HT-29 (cell line): ENCODE data around the gene MAP3K15. TPM values are rescaled to one million over a fixed set of nuclear protein-coding genes. Genes with fewer than 3 reads are reported as not detected.

ENCODE experiments used
- DNase-seq: peaks from one replicate; pipeline ENCODE4 v3.0.0-alpha.2; 2015; ENCODE audit warnings: low spot score
- total RNA-seq: library from RNA; depleted of rRNA; stranded (reverse); fragments of >200 nt; shearing (Covaris generic); gene quantifications from 2 replicates; pipeline ENCODE4 v1.2.3, GENCODE V29; 2014; rRNA removed

MAP3K15 gene, protein sequence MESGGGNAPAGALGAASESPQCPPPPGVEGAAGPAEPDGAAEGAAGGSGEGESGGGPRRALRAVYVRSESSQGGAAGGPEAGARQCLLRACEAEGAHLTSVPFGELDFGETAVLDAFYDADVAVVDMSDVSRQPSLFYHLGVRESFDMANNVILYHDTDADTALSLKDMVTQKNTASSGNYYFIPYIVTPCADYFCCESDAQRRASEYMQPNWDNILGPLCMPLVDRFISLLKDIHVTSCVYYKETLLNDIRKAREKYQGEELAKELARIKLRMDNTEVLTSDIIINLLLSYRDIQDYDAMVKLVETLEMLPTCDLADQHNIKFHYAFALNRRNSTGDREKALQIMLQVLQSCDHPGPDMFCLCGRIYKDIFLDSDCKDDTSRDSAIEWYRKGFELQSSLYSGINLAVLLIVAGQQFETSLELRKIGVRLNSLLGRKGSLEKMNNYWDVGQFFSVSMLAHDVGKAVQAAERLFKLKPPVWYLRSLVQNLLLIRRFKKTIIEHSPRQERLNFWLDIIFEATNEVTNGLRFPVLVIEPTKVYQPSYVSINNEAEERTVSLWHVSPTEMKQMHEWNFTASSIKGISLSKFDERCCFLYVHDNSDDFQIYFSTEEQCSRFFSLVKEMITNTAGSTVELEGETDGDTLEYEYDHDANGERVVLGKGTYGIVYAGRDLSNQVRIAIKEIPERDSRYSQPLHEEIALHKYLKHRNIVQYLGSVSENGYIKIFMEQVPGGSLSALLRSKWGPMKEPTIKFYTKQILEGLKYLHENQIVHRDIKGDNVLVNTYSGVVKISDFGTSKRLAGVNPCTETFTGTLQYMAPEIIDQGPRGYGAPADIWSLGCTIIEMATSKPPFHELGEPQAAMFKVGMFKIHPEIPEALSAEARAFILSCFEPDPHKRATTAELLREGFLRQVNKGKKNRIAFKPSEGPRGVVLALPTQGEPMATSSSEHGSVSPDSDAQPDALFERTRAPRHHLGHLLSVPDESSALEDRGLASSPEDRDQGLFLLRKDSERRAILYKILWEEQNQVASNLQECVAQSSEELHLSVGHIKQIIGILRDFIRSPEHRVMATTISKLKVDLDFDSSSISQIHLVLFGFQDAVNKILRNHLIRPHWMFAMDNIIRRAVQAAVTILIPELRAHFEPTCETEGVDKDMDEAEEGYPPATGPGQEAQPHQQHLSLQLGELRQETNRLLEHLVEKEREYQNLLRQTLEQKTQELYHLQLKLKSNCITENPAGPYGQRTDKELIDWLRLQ (N-terminal part only)
- total RNA-seq, result 0.26 TPM in 1 of 2 replicates, not detected in the other

DNA sequence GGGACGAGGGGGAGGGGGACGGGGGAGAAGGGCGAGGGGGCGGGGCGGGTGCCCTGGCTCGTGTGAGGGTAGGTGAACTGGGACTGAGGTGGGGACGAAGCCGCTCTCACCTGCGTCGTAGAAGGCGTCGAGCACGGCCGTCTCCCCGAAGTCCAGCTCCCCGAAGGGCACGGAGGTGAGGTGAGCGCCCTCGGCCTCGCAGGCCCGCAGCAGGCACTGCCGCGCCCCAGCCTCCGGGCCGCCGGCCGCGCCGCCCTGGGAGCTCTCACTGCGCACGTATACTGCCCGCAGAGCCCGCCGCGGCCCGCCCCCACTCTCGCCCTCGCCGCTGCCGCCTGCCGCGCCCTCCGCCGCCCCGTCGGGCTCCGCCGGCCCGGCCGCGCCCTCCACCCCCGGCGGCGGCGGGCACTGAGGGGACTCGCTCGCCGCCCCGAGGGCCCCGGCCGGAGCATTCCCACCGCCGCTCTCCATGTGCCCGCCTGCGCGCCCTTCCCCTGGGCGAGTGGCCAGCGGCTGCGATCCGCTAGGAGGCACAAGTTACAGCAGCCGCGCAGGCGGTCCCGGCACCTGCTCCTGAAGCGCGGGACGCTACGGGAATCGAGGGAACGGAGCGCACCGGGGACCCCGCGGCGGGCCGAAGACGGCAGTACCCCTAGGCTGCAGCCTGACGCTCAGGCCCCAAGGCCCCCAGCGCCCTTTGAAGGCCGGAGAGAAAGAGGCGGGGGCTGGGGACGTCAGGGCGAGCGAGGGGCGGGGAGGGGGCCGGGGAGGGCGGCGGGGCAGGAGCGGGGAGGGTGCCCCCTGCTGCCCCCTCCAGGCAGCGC is at the start of gene MAP3K15:
Gene MAP3K15 (minus strand): TSS at position 718 of the 824 bp plus-strand sequence. CDS start 247 bp downstream, at position 471.
- peak; percentile 35 for DNase-seq

DNA sequence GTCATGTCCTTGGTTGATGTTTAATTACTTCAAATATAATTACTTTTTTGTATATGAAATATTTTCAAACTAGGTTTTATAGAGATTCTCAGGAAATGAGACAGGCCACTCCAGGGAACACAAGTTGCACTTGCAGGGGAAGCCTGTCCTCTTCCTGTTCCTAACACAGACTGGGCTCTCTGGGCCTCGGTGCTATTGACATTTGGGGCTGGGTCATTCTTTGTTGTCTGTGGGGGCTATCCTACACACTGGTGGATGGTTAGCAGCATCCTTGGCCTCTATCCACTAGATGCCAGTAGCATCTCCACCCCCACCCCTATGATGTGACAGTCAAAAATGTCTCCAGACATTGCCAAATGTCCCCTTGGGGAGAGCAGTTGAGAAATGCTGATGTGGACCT is 49.3 kb upstream of the MAP3K15 start:
- DNase-seq, result no peak

DNA sequence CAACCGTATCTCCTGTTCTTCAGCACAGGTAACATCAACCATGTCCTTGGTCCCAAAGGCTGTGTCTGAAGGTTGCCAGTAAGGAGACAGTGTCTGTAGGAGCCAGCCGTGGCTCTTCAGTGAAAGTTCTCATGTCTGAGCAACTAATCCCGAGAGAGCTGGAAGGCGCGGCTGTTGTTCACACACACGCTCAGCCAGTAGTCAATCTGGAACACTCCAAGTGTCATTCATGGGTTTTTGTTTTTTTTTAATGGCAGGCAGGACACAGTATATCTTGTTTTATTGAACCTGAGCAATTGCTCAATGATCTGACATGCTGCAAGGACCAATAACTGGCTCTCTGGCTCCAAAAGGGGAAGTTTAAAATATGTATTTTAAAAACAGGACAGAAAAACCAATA is 48.4 kb upstream of the MAP3K15 start:
- no peak for DNase-seq

DNA sequence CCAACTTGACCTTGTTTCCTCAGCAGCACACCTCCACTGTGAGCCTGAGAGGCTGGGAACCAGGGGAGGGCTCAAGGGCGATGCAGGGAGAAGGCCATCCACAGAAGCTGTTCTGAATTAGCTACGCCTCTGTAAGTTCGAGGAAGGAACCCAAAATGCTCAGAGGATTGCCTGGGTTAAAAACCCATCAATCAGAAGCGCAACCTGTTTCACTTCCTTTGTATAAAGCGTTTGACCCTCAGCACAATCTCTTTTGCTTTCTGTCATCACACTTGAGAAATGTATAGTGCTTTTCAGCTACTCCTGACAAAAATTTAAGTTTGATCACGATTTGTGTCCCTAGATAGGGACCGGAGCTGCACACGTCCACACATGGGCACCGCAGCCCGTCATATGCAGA is 48.0 kb upstream of the MAP3K15 start:
- no peak for DNase-seq

DNA sequence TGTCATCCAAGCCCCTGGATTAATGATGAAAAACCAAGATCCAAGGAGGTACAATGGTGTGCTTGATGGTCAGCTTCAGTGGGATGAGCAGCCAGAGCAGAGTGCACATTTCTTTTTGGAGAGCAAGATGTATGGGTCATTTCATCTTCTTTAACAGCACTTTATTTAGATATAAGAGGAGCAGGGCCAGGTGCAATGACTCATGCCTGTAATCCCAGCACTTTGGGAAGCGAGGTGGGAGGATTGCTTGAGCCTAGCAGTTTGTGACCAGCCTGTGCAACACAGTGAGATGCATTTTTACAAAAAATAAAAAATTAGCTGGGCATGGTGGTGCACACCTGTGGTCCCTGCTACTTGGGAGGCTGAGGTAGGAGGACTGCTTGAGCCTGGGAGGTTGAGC is 45.3 kb upstream of the MAP3K15 start:
- no peak for DNase-seq

DNA sequence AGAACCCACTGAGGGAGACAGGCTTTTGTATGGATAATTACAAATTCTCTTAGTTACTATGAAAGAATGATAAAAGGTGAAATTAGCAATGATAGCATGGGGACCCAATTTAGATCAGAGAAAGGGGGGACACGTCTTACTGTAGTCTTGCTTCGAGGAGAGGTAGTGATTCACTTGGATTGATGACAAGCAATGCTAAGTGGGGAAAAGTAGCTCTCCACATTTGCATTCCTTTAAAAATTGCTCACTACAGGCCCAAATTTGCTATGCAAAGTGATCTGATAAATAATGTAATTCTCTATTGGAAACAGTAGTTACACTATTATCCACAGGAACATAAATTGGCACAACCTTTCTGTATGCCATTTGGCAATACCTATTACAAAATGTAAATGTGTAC is 42.5 kb upstream of the MAP3K15 start:
- no peak for DNase-seq

DNA sequence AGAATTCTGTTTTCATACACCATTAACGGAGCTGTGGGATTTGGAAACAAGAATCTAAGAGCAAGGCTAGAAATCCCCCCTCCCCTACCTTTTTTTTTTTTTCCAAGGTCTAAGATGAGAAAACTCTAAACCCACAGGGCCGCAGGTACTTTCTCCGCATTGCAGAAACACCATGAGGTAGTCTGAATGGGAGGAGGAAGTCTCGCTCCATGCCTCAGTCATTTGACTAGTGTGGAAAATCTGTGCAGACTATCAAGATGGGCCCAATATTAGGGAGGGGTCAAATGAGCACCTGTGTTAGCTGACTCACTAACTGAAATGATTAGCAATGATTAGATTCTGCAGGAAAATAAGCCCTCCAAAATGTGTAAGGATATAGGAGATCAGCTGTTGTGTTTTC is 40.9 kb upstream of the MAP3K15 start:
- DNase-seq, result no peak

DNA sequence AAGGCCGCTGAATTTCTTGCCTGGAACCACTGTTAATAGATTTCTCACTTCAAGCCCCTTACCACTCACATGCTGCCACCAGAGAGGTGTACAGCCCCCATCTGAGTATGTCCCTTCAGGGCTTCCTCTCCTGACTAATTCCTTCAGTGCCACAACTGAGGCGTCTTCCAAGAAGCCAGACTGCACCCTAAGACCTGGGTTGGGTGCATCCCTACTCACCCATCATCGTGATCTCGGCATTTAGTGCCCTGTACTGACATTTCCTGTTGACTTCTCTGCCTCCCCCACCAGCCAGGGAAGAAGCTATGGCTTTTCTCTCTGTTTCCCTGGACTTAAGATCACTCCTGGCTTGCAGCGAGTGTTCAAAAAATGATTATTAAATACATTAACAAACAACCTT is 40.4 kb upstream of the MAP3K15 start:
- no peak for DNase-seq

DNA sequence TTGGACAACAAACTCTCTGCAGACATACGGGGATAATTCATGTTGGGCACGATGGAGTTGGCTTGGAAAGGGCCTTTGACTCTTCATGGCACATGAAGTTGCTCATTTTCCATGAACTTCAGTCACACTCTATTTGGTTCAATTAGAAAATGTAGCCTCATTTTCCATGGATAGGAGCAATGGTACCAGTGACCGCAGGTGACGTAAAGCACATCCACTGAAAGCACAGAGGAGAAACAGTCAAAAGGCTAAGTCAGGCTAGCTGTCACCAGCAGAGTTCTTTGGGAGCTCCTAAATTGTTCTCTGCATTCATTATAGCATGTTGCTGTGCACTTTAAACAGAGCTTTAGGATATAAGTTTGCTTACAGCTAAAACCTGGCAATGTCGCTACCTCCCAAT is 39.9 kb upstream of the MAP3K15 start:
- no peak for DNase-seq

DNA sequence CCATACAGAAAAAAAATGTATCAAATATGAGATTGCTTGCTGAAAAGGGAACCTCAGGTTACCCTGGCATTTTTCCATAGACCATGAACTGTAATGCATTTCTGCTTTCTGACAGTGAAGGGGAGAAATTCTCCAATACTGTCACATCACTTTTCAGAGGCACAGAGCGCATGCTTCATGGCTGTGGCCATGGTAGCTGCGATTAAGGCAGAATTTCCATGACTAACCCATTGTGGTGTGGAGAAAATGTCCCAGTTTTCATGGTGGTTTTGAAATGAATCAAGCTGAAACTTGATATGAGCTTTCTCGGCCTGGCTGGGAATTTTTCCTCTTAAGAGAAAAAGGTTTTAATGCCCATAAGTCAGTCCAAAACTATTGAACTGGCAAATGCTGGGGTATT is 39.5 kb upstream of the MAP3K15 start:
- no peak for DNase-seq

DNA sequence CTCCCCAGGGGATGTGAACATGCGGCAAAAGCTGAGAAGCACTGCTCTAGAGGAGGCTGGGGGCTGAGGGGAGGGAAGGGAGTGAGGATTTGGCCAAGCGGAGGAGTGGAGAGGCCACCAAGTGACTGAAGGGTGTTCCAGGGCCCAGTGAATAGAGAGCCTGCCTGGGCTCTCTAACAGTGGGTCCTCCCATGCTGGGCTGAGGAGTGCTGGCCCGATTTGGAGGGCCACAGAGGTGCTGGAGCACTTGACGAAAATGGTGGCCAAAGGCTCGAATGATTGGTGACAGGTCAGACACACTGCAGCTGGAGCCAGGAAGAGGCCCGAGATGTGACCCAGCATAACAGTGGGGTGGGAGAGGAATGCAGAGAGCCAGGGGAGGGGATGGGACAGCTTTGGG is 37.5 kb upstream of the MAP3K15 start:
- DNase-seq, result no peak

DNA sequence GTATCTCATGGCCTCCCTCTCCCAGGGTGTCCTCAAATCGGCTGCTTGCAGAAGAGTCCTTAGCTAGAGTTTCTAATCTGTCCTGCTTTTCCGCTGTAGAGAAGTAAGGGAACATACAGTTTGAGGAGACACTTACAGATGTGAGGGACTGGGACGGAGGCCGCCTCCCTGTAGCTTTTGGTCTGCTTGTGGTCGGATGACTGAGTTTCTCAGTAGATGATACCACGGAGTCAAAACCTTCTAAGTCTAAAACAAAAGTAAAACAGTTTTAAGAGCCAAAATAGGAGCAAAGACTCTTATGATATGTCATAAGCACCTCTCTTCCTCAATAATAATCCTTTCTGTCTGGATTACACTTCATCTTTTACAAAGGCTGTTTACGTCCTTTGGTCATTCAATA is 34.5 kb upstream of the MAP3K15 start:
- no peak for DNase-seq

DNA sequence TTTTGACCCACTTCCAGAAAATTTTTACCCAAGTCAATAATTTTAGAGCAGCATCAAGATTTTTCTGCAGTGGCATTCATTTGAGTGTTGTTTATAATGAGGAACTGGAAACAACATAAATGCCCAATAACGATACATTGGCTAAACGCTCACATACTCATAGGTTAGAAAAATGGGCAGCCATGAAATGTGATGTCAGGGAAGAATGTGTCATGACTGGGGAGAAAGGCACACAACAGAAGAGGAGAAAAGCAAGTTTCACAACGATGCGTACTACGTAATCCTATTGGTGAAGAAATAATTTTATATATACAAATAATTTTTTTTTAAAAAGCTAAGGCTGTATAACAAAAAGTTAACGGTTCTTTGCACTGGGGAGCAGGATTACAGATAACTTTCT is 33.6 kb upstream of the MAP3K15 start:
- DNase-seq, result no peak

DNA sequence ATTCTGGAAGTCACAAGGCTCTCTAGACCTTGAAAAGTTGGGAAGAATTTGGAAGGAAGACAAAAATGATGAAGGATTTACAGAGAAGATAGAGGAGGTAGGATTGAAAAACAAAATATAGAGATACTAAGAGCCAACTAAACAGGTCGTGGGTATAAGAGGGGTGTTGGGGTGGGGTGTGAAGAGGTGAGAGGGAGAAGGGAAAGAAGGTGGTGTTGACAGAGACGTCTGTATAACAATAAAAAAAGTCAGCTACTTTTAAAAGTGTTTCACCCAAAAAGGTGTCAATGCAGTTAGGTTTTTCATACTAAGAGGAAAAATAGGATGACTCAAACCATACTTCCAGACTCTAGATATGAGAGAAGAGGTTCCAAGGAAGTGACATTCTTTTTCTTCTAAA is 33.0 kb upstream of the MAP3K15 start:
- DNase-seq, result no peak

DNA sequence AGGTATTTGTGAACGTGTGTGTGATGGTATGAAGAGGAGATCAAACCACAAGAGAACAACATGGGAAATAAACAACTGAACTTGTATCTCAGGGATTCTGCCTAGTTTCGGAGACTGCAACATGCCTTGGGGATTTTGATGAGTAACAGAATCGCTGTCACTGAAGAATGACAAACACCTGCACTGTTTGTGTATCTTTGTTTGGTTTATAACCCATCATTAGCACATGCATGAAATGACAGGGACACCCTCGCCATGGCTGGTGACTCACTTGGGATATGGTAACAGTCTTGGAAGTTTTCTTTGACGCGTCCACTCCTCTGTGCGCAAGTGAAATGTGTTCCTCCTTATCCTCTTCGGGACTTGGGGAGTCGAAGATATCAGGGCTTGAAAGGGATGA is 30.3 kb upstream of the MAP3K15 start:
- DNase-seq, result no peak

DNA sequence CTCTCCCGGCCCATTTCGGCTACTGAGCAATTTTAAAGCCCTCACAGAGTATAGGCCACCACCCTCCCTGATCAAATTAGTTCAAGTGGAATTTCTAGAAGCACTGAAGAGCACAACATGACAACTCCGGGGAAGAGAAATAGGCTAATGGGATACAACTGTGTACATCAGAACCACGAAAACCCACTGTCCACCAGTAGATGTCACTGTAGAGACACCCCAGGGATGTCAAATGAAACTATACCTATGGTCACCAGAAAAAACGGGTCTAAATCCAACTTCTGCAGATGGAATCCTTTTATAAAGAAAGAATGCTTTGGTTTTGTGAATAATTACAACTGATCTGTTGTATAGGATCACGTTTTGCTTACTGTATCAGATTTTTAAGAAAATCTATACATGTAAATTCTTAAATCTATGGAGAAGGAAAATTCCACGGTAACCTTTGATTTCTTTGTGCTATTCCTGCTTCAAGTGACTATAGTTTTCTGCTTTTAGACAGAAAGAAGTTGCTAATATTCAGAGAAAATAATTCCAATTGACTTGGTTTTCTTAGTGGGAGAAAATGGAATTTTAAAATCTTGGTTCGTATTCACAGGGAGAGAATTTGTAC is 29.5 kb upstream of the MAP3K15 start:
- peak; percentile 71 for DNase-seq

DNA sequence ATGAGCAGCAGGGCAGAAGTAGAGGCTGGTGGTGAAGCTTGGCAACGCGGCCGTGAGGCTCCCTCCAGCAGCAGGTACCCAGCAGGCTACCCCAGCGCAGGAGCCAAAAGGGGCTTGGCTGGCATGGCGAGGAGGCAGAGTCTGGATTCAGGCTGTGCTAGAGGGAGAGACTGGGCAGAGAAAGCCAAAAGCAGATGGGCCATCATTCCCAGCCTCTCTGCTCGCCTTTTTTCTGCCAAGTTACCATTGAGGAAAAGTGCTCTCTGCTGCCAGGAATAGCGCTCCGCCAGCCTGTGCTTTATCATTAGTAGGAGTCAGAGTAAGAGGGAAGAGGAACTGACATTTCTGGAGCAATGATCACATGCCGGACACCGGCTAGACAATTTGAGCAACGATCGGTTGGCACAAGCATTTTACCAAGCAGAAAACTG is 28.7 kb upstream of the MAP3K15 start:
- DNase-seq, result no peak

DNA sequence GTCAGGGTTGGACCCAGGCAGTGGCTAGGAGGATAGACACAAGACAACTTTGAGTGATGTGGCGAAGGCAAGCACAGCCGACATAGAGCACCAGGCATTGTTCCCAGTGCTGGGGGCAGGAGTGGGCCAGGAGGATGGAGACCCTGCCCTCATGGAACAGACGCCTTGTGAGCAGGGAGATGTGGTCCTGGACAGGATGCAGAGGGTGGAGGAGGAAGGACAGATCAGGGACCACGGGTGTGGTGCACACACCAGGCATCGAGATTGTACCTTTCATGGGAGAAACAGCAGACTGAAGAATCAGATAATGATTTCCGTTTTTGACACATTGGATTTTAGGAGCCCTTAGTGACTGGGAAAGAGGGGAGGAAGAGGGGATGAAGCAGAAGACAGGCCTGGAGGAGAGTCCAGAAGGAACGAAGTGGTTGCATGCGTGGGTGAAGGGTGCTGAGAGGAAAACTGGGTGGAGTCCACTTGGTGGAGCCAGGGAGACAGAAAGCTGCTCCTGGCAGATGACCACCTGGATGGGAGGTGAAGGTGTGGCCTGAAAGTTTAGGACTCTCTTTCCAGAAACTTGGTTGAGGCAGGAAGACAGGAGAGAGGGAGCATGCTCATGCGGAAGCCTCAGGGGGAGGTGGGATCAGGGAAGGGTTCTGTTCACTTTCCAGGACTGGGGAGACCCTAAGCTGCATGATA is 27.9 kb upstream of the MAP3K15 start:
- DNase-seq, result no peak

DNA sequence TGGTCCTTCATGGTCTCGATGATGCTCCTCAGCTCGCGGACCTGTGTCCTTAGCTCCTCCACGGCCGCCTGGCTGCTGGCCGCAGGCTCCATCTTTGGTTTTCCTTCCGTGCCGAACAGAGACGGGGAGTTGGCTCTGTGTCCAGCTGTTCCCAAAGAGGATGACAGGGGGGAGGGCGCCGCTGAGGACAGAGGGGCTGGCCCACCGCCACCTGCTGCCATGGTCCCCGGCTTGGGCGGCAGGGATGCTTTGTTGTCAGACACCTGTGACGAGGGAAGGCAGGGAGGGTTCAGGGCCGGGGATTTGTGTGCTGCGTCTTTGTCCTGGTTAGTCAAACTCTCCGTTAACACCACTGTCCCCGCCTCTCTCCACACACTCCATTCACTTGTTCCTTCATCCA is 26.6 kb upstream of the MAP3K15 start:
- no peak for DNase-seq

DNA sequence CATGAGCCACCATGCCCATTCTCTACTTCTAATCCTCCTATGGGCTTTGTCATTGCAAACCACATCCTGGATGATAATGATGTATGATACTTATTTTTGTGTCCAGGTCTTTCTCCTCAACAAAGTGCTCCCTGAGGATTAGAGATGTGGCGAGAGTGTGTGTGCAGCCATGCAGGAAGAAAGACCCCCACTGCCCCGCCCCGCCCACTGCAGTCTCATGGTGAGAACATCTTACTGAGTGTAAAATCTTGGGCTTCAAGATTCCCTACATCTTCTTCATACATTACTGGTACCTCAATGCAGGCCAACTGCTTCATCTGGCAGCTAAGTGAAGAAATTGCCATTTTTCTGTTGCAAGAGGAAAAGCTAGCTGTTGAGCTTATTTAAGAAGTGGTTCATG is 25.9 kb upstream of the MAP3K15 start:
- DNase-seq, result no peak
